CD14-positive monocyte (primary cell): Measurements from ENCODE around the gene TRIM31. TPM values are rescaled to one million over a fixed set of nuclear protein-coding genes. Genes with fewer than 3 reads are reported as not detected.

Experiments used
- DNase-seq, 3 donors: peaks; one replicate each; pipeline ENCODE4 v3.0.0-alpha.2; 2011 to 2022
- H2AFZ ChIP-seq: 2 replicates; pipeline ENCODE4 v1.6.0; 2012; ENCODE audit warnings: mild to moderate bottlenecking, low read depth, low read length, inconsistent platforms; ENCODE audit not compliant: insufficient read depth, poor library complexity, severe bottlenecking
- H3K27ac ChIP-seq, 2 donors: 1 replicate in 1 of 2; 2 replicates in 1 of 2; pipeline ENCODE4 v1.5.1; 2012 to 2013; ENCODE audit warnings: low read length in 2 of 2, control low read depth in 1 of 2, inconsistent platforms in 1 of 2, low read depth in 1 of 2, mild to moderate bottlenecking in 1 of 2
- H3K27me3 ChIP-seq, 2 donors: one replicate each; pipeline versions ENCODE4 v1.6.0 to v1.6.1; 2011 to 2013; ENCODE audit warnings: low read length in 2 of 2; ENCODE audit not compliant: control insufficient read depth in 2 of 2, insufficient read depth in 2 of 2
- H3K36me3 ChIP-seq, 2 donors: replicated peaks in 1 of 2; 1 replicate in 1 of 2; 2 replicates in 1 of 2; pipeline versions ENCODE4 v1.5.1 to v1.6.1; 2012 to 2013; ENCODE audit warnings: low read length in 2 of 2, control low read depth in 1 of 2, inconsistent platforms in 1 of 2, mild to moderate bottlenecking in 1 of 2; ENCODE audit not compliant: insufficient read depth in 2 of 2, control insufficient read depth in 1 of 2
- H3K4me1 ChIP-seq, 2 donors: 1 replicate in 1 of 2; 2 replicates in 1 of 2; pipeline versions ENCODE4 v1.5.1 to v1.6.1; 2012 to 2013; ENCODE audit warnings: low read length in 2 of 2, control low read depth in 1 of 2, inconsistent platforms in 1 of 2, mild to moderate bottlenecking in 1 of 2, moderate library complexity in 1 of 2; ENCODE audit not compliant: insufficient read depth in 2 of 2, control insufficient read depth in 1 of 2
- H3K4me2 ChIP-seq: replicated peaks from 2 replicates; pipeline ENCODE3; 2012; ENCODE audit warnings: low read length, moderate library complexity, mild to moderate bottlenecking; ENCODE audit not compliant: poor library complexity, severe bottlenecking; ENCODE audit errors: extremely low read depth
- H3K4me3 ChIP-seq, 3 experiments: fragments of 200-600 bp in 1 of 3; sonication (generic) in 1 of 3; replicated peaks in 1 of 3; 1 replicate in 2 of 3; 2 replicates in 1 of 3; pipeline ENCODE4 v1.5.1; 2011 to 2013; ENCODE audit warnings: low read length in 3 of 3, mild to moderate bottlenecking in 3 of 3, control low read depth in 2 of 3, low read depth in 2 of 3, inconsistent platforms in 1 of 3, moderate library complexity in 1 of 3
- H3K79me2 ChIP-seq: 2 replicates; pipeline ENCODE4 v1.6.0; 2012; ENCODE audit warnings: mild to moderate bottlenecking, control low read depth, inconsistent platforms, low read length, moderate library complexity; ENCODE audit not compliant: insufficient read depth
- H3K9ac ChIP-seq: 2 replicates; pipeline ENCODE4 v1.6.0; 2017; ENCODE audit warnings: low read length, mild to moderate bottlenecking; ENCODE audit not compliant: insufficient read depth, poor library complexity, severe bottlenecking
- H3K9me3 ChIP-seq, 2 donors: replicated peaks in 1 of 2; 1 replicate in 1 of 2; 2 replicates in 1 of 2; pipeline versions ENCODE4 v1.5.1 to v1.6.1; 2012 to 2013; ENCODE audit warnings: low read length in 2 of 2, control low read depth in 1 of 2; ENCODE audit not compliant: control insufficient read depth in 1 of 2, insufficient read depth in 1 of 2
- H4K20me1 ChIP-seq: 2 replicates; pipeline ENCODE4 v1.6.0; 2012; ENCODE audit warnings: mild to moderate bottlenecking, low read length, control low read depth, moderate library complexity; ENCODE audit not compliant: insufficient read depth
- H3K27ac Mint-ChIP-seq, 7 donors: one replicate each; pipeline ENCODE4 v1.8.0; 2020; ENCODE audit warnings: mild to moderate bottlenecking in 7 of 7, mixed read lengths in 7 of 7, moderate library complexity in 6 of 7, inconsistent platforms in 2 of 7
- H3K27me3 Mint-ChIP-seq, 3 donors: one replicate each; pipeline ENCODE4 v1.8.0; 2021 to 2022; ENCODE audit warnings: low read depth in 3 of 3, mild to moderate bottlenecking in 3 of 3, mixed read lengths in 3 of 3, moderate library complexity in 3 of 3, inconsistent platforms in 1 of 3
- H3K36me3 Mint-ChIP-seq, 2 donors: one replicate each; pipeline ENCODE4 v1.8.0; 2020; ENCODE audit warnings: mixed read lengths in 2 of 2, inconsistent platforms in 1 of 2, mild to moderate bottlenecking in 1 of 2
- H3K4me1 Mint-ChIP-seq: one replicate; pipeline ENCODE4 v1.8.0; 2020; ENCODE audit warnings: mild to moderate bottlenecking, mixed read lengths
- H3K4me3 Mint-ChIP-seq, 2 donors: one replicate each; pipeline ENCODE4 v1.8.0; 2020; ENCODE audit warnings: mild to moderate bottlenecking in 2 of 2, mixed read lengths in 2 of 2, moderate library complexity in 1 of 2
- H3K9me3 Mint-ChIP-seq, 7 donors: one replicate each; pipeline ENCODE4 v1.8.0; 2020 to 2022; ENCODE audit warnings: mixed read lengths in 7 of 7, mild to moderate bottlenecking in 6 of 7, moderate library complexity in 6 of 7, inconsistent platforms in 2 of 7
- WGBS: methylation state at CpG from one replicate; pipeline ENCODE4 v1.1.5; 2013; ENCODE audit warnings: missing lambda C conversion rate; ENCODE audit not compliant: insufficient coverage; 5-methylcytosine and 5-hydroxymethylcytosine counted together
- intact Hi-C, 2 donors: fragments of 100-400 bp; cut with micrococcal nuclease; formaldehyde crosslinking; loops; one replicate each; pipeline versions ENCODE4 v1.15.0 to v1.15.1; 2023
- polyA plus RNA-seq, 3 donors: library from polyadenylated mRNA; depleted of rRNA in 1 of 3; unstranded in 2 of 3; stranded (reverse) in 1 of 3; fragments of 300-500 nt in 2 of 3; fragments of >200 nt in 1 of 3; fragmentation: Illumina TruSeq in 2 of 3; gene quantifications; 1 replicate in 2 of 3; 2 replicates in 1 of 3; pipeline ENCODE4 v1.2.3, GENCODE V29; 2012 to 2021
- TF ChIP-seq, protein P1 (sequence below): fragments of 200-600 bp; IDR thresholded peaks from one replicate; pipeline ENCODE4 v1.8.0; 2022; ENCODE audit warnings: antibody characterized with exemption, mild to moderate bottlenecking

TRIM31 gene
- polyA plus RNA-seq, 3 donors, result not detected

DNA sequence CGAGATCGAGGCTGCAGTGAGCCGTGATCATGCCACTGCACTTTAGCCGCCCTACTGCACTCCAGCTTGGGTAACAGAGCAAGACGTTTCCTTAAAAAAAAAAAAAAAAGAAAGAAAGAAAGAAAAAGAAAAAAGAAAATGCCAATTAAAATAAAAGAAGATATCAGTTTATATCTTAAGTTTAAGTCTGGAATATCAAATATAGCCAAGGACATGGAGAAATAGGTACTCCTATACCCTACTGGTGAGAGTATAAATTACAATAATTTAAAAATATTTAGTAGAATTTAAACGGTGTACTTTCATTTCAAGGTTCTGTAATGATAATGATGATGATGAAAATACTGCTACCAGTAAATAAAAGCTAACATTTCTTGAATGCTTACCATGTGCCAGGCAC is 3.8 kb upstream of the TRIM31 start:
- Histone ChIP-seq H3K4me2 (no peak overlapping the region), H3K4me3 (no peak overlapping the region), H3K4me1 (no peaks in the 10 kb centered on the region), H3K9me3 (no peaks in the 10 kb centered on the region), H3K79me2 (no peaks in the 10 kb centered on the region), H4K20me1 (no peaks in the 10 kb centered on the region), H3K9ac (no peak overlapping the region), H3K27ac (no peak overlapping the region), H2AFZ (no peak overlapping the region), H3K27me3 (peaks cover 32 to 38% of the 10 kb centered on the region in 2 donors), H3K36me3 (no peaks in the 10 kb centered on the region)
- H3K4me1 Mint-ChIP-seq, result no peaks in the 10 kb centered on the region
- H3K27me3 Mint-ChIP-seq, result peaks cover 37 to 41% (median 39%) of the 10 kb centered on the region in 3 donors
- no peak overlapping the region for H3K4me3 Mint-ChIP-seq
- TF ChIP-seq, protein P1, sequence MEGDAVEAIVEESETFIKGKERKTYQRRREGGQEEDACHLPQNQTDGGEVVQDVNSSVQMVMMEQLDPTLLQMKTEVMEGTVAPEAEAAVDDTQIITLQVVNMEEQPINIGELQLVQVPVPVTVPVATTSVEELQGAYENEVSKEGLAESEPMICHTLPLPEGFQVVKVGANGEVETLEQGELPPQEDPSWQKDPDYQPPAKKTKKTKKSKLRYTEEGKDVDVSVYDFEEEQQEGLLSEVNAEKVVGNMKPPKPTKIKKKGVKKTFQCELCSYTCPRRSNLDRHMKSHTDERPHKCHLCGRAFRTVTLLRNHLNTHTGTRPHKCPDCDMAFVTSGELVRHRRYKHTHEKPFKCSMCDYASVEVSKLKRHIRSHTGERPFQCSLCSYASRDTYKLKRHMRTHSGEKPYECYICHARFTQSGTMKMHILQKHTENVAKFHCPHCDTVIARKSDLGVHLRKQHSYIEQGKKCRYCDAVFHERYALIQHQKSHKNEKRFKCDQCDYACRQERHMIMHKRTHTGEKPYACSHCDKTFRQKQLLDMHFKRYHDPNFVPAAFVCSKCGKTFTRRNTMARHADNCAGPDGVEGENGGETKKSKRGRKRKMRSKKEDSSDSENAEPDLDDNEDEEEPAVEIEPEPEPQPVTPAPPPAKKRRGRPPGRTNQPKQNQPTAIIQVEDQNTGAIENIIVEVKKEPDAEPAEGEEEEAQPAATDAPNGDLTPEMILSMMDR, result peak; percentile 47
- WGBS, result no CpG with 5 or more reads among the region's 6 CpGs
- intact Hi-C loops, result no loop called here
- H3K27ac Mint-ChIP-seq, result no peak overlapping the region
- no peak for DNase-seq
- no peaks in the 10 kb centered on the region for H3K36me3 Mint-ChIP-seq
- H3K9me3 Mint-ChIP-seq, result no peaks in the 10 kb centered on the region

DNA sequence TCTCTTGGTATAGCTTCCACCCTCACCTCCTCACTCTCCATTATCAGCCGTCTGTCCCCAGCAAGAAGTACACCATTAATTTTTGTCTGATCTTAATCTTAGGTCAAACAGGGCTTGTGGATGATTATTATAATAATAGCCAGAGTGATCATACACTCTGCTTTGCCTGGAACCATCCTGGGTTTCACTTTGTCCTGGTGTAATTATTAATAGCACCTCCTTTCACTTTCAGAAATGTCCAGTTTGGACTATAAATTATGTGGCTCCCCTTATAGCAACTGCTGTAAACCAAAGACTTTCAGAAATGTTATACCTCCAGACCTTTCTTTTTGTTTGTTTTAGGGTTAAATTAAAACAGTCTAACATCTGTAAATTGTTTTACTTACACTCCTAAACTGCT is 951 bp upstream of the TRIM31 start:
- no peak overlapping the region for H3K27ac Mint-ChIP-seq
- intact Hi-C loops, result no loop called here

More for the DNA sequence above, 951 bp upstream of the TRIM31 start:
- Mint-ChIP-seq H3K4me1 (no peaks in the 10 kb centered on the region), H3K36me3 (no peaks in the 10 kb centered on the region), H3K9me3 (no peaks in the 10 kb centered on the region), H3K27me3 (peaks cover 52 to 59% (median 54%) of the 10 kb centered on the region in 3 donors), H3K4me3 (peak overlapping the region in 1 of 2 donors; percentile 3)
- H3K27ac ChIP-seq, result no peak overlapping the region
- no peaks in the 10 kb centered on the region for H3K9me3 ChIP-seq
- no peak for DNase-seq
- H3K4me2 ChIP-seq, result no peak overlapping the region
- H3K36me3 ChIP-seq, result no peaks in the 10 kb centered on the region
- no peak overlapping the region for H3K4me3 ChIP-seq
- H2AFZ ChIP-seq, result no peak overlapping the region
- no peaks in the 10 kb centered on the region for H3K4me1 ChIP-seq
- no peaks in the 10 kb centered on the region for H4K20me1 ChIP-seq
- TF ChIP-seq, protein P1, result no peak
- H3K27me3 ChIP-seq, result peaks cover 48 to 56% of the 10 kb centered on the region in 2 donors
- H3K9ac ChIP-seq, result no peak overlapping the region
- H3K79me2 ChIP-seq, result no peaks in the 10 kb centered on the region
- no CpG with 5 or more reads among the region's 1 CpG for WGBS
